Inferior parietal cortex (tissue), 1 donor: ENCODE data around the gene IPCEF1.

Experiments
- DNase-seq: peaks from one replicate; pipeline ENCODE4 v3.0.0-alpha.2; 2016; ENCODE audit errors: extremely low spot score

The IPCEF1 gene

GRCh38 chr6:154164397-154164796, 192.2 kb downstream of the IPCEF1 start:
- peak; percentile 76 for DNase-seq

DNA sequence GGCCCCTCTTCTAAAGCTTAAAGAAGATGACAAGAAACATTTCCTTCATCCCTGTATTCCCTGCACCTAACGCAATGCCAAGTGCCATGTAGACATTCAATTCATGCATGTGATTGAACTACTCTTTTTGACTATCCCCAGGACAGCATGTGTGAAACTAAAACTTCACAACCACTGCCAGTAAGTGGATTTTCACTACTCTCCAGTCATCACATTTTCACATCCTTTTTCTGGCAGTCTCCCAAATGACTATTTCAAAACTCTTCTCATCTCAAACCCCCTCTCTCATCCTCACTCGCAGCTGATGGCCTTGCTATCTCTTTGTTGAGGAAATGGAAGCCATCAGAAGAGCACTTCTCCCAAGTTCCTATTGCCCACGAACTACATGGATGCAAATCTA, 194.9 kb downstream of the IPCEF1 start:
- DNase-seq, result no peak

- peak; percentile 26 for DNase-seq
Observed at GRCh38 chr6:154159126-154159525, 197.5 kb downstream of the IPCEF1 start.

GRCh38 chr6:154157706-154158105, 198.9 kb downstream of the IPCEF1 start:
- DNase-seq, result no peak

DNA sequence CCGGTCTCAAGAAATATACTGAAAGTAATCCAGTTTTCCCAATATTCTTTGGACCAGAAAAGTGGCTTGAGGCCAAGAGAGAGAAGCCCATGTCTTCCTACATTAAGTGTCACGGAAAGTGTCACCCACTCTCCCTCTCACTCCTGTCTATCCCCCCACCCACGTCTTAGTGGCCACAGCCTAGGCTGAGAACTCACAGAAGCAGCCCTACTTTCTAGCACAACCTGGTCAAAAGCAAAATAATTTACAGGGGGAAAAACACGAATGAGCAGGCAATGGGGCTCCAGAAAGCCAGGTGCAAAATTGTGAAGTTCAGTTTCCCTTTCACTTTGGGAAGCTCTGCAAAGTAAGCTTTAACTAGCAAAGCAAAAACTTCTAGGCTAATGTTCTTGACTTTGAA, 199.5 kb downstream of the IPCEF1 start:
- no peak for DNase-seq

DNA sequence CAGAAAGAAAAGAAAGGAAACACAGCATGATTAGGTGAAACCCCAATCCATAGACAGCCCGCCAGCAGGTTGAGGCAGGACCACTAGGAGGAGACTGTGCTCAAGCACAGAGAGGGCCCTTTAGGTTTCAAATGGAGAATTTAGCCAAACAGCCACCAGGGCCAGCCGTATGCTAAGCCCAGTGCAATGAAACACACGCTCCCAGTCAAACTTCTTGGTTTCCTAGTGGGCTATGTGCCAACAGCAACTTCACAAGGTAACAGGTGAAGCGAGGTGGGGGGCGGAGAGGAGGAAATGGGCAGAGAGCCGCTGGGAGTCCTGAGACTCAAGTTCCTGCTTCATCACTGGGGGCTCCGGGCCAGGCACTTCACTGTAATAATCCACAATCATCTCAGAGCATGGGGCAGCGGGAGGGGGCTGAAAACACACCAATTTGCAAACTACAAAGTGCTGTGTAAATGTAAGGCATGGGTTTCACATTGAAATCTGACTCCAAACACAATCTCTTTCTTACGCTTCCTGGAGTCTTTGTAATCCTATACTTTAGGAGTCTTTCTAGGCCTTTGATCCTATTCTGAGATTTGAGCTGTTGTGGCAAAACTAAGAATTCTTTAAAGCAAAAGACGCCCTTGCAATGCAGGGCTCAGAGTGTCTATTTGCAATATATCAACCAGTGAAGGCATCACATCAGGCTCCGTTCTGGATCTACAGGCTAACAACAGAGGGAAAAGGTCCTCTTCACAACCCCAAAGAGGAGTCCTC, 200.3 kb downstream of the IPCEF1 start:
- peak; percentile 25 for DNase-seq

DNA sequence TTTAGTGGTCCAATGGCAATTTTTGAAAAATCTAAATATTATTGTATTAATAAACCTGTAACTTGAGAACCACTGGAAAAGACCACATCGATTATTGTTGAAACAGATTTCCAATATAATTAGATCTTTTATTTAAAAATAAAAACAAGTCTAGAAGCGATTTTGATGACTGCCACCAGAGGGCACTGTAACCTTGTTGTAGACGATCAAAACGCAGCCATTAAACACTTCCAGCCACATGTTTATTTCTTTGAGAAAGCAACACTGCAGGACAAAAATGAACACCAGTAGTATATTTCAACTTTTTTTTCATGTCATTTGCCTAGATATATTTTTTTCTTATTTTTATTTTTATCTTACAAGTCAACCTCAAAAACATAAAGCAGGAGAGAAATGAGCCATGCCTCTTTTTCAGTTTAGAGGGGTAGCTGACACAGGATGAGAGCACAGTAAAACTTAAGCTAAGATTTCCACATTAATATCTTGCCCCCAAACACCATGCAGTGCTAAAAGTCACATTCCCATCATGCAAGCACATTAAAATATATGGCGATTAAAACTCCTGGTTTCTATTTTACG, 202.1 kb downstream of the IPCEF1 start:
- peak; percentile 89 for DNase-seq

GRCh38 chr6:154143753-154144152, 212.8 kb downstream of the IPCEF1 start:
- no peak for DNase-seq

GRCh38 chr6:154140743-154141142, 215.9 kb downstream of the IPCEF1 start:
- DNase-seq, result no peak

- DNase-seq, result no peak
Observed at GRCh38 chr6:154139892-154140291, 216.7 kb downstream of the IPCEF1 start.

- DNase-seq, result no peak
Observed at GRCh38 chr6:154138793-154139192, 217.8 kb downstream of the IPCEF1 start.

- DNase-seq, result no peak
Observed at GRCh38 chr6:154134471-154135147, 222.0 kb downstream of the IPCEF1 start.

GRCh38 chr6:154127657-154128056, 228.9 kb downstream of the IPCEF1 start:
- no peak for DNase-seq

DNA sequence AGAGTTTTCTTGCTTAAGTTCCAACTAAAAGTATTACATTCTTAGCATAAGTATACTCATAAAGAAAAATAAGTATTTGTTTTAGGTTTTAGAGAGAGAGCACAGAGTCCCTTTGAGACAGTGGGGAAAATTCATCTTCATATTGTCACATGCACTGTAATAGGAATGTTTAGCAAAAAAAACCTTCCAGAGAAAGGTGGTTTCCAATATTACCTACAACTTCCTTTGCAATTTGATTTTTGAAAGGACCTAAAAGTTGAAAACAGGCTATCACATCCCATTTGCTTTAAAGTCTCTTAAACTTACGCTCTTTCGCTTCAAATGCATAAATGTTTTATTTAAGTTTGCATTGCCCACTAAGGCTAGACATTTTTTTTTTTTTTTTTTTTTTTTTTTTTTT, 231.2 kb downstream of the IPCEF1 start:
- no peak for DNase-seq

GRCh38 chr6:154123155-154123956, 233.2 kb downstream of the IPCEF1 start:
- DNase-seq, result no peak

DNA sequence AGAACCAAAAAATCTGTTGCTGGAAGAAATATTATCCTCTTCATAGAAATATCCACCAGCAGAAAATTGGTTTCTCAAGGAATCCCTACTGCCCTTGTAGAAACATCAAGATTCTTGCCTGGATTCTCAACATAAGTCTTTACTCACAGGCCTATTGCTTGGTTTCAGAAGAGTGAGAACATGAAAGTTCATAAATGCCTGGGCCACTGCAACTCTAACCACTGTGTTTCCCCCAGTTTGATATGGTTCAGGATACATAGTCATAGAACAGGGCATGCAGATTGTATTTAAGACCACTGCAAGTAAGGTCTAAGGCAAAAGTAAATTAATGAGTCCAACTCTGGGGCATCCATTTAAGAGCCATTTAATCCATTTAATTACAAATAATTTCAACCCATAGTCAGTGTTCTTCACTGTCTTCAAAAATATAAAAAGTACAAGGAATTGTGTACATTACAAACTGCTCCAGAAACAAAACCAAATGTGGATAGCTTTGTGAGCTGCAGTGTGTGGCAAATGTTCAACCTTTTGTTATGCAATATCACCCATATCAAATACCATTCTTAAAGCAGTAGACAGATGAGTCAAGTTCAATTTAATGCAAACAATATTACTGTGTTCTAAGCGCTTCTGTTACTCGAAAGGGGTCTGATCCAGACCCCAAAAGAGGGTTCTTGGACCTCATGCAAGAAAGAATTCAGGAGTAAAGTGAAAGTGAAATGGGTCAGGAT, 234.2 kb downstream of the IPCEF1 start:
- no peak for DNase-seq

DNA sequence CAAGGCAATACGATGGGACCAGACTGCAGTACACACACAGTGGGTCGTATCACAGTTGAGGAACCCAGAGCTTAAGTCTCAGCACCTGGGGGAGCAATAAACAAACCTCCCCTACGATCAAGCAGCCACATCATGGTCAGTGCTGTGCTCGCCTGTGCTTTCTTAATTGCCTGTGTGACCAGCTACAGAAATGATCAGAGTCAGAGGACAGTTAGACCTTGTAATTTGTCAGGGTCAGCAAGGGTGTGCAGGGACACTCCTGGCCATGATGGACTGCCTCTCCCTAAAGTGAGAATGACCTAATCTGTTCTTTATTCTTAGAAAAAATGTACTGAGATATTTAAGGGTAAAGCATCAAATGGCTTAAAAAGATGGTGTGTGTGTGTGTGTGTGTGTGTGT, 239.1 kb downstream of the IPCEF1 start:
- DNase-seq, result no peak

DNA sequence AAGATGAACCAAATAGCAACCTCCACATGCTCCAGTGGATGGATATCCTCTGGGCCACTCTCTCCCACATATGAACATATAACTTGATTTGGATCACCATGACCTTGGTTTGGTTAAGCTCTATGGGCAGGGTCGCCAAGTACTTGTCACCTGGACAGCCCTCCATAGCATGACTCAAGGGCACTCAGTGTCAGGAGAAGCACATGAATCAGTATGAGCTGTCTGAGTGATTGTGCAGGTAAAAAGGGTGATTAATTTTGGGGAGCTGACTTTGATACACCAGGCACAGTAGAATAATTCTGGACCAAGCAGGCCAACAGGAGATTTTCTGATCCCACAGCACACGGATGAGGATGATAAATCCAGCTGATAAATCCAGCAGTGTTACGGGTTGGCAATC, 243.2 kb downstream of the IPCEF1 start:
- no peak for DNase-seq

GRCh38 chr6:154112181-154112809, 244.3 kb downstream of the IPCEF1 start:
- no peak for DNase-seq

- DNase-seq, result no peak
Observed at GRCh38 chr6:154111025-154111424, 245.6 kb downstream of the IPCEF1 start.

GRCh38 chr6:154106251-154106650, 250.4 kb downstream of the IPCEF1 start:
- no peak for DNase-seq
